IMR-90 (cell line): ENCODE measurements around the gene CTIF. TPM values are rescaled to one million over a fixed set of nuclear protein-coding genes. Genes with fewer than 3 reads are reported as not detected.

Experiments used
- ATAC-seq: fragments of 200-7000 bp; cut with Tn5 transposase; 2 replicates; pipeline ENCODE4 v1.9.1; 2020; ENCODE audit warnings: low read depth, mild to moderate bottlenecking, moderate library complexity
- BruUV-seq: library from RNA; stranded (reverse); fragments of 400-500 nt; replicated peaks from 2 replicates; lab custom pipeline; 2021; lab: Mats Ljungman, UMichigan
- CTCF ChIA-PET: fragments of 300-600 bp; formaldehyde crosslinking; extraction: SDS; loops from one replicate; lab custom pipeline; 2021; ENCODE audit warnings: antibody characterized with exemption; lab: Yijun Ruan, JAX
- POLR2A ChIA-PET: fragments of 300-600 bp; sonication (Branson Sonifier 250); formaldehyde crosslinking; loops from one replicate; lab custom pipeline; 2022; ENCODE audit warnings: antibody characterized with exemption; ENCODE audit not compliant: unreplicated experiment; lab: Charles Lee
- DNase-seq: peaks from one replicate; pipeline ENCODE4 v3.0.0; 2013
- H2AFZ ChIP-seq: replicated peaks from 2 replicates; pipeline ENCODE3; 2013; ENCODE audit warnings: low read length, mild to moderate bottlenecking; ENCODE audit not compliant: poor library complexity
- H2AK5ac ChIP-seq: 2 replicates; pipeline ENCODE4 v1.6.1; 2013; ENCODE audit warnings: low read depth, low read length, inconsistent platforms
- H2AK9ac ChIP-seq: replicated peaks from 2 replicates; pipeline ENCODE3; 2013; ENCODE audit warnings: mild to moderate bottlenecking, low read depth, low read length, moderate library complexity; ENCODE audit not compliant: poor library complexity
- H2BK120ac ChIP-seq: 2 replicates; pipeline ENCODE4 v1.6.1; 2013; ENCODE audit warnings: low read depth, low read length, inconsistent platforms
- H2BK15ac ChIP-seq: 3 replicates; pipeline ENCODE4 v1.6.1; 2013; ENCODE audit warnings: low read depth, low read length, inconsistent platforms
- H2BK20ac ChIP-seq: 2 replicates; pipeline ENCODE4 v1.6.1; 2013; ENCODE audit warnings: low read depth, mild to moderate bottlenecking, inconsistent platforms, low read length, moderate library complexity
- H2BK5ac ChIP-seq: 2 replicates; pipeline ENCODE4 v1.6.1; 2013; ENCODE audit warnings: mild to moderate bottlenecking, low read depth, low read length, inconsistent platforms; ENCODE audit not compliant: poor library complexity, severe bottlenecking
- H3K14ac ChIP-seq: replicated peaks from 2 replicates; pipeline ENCODE4 v1.6.1; 2013; ENCODE audit warnings: low read depth, low read length, inconsistent platforms
- H3K18ac ChIP-seq: 2 replicates; pipeline ENCODE4 v1.6.1; 2013; ENCODE audit warnings: low read depth, low read length, control low read depth
- H3K23ac ChIP-seq: 2 replicates; pipeline ENCODE4 v1.6.1; 2013; ENCODE audit warnings: low read depth, low read length, inconsistent platforms
- H3K27ac ChIP-seq: 2 replicates; pipeline ENCODE4 v1.5.1; 2013; ENCODE audit warnings: mild to moderate bottlenecking, control low read depth, low read length; ENCODE audit not compliant: insufficient read depth
- H3K27me3 ChIP-seq: 2 replicates; pipeline ENCODE4 v1.6.1; 2013; ENCODE audit warnings: low read length; ENCODE audit not compliant: control insufficient read depth, insufficient read depth
- H3K36me3 ChIP-seq: 2 replicates; pipeline ENCODE4 v1.6.1; 2013; ENCODE audit warnings: low read length, mixed read lengths; ENCODE audit not compliant: control insufficient read depth, insufficient read depth
- H3K4ac ChIP-seq: 2 replicates; pipeline ENCODE4 v1.6.1; 2013; ENCODE audit warnings: low read depth, low read length, inconsistent platforms
- H3K4me1 ChIP-seq: 2 replicates; pipeline ENCODE4 v1.6.1; 2013; ENCODE audit warnings: low read length, mixed read lengths; ENCODE audit not compliant: control insufficient read depth, insufficient read depth
- H3K4me2 ChIP-seq: 2 replicates; pipeline ENCODE4 v1.6.1; 2013; ENCODE audit warnings: low read depth, mild to moderate bottlenecking, control low read depth, low read length, moderate library complexity
- H3K4me3 ChIP-seq: 2 replicates; pipeline ENCODE4 v1.5.1; 2013; ENCODE audit warnings: low read depth, mild to moderate bottlenecking, control low read depth, low read length, moderate library complexity; ENCODE audit not compliant: insufficient read depth
- H3K56ac ChIP-seq: 2 replicates; pipeline ENCODE4 v1.6.1; 2013; ENCODE audit warnings: low read length, inconsistent platforms; ENCODE audit not compliant: insufficient read depth; ENCODE audit errors: extremely low read depth
- H3K79me1 ChIP-seq, 2 experiments: 2 replicates each; pipeline ENCODE4 v1.6.1; 2013; ENCODE audit warnings: low read length in 2 of 2, inconsistent platforms in 1 of 2, low read depth in 1 of 2
- H3K9ac ChIP-seq: 2 replicates; pipeline ENCODE4 v1.6.1; 2013; ENCODE audit warnings: low read depth, low read length, control low read depth
- H3K9me1 ChIP-seq: 2 replicates; pipeline ENCODE4 v1.6.1; 2013; ENCODE audit warnings: low read length, inconsistent platforms; ENCODE audit not compliant: insufficient read depth
- H3K9me3 ChIP-seq: 2 replicates; pipeline ENCODE4 v1.6.1; 2013; ENCODE audit warnings: low read length; ENCODE audit not compliant: control insufficient read depth, insufficient read depth
- H4K20me1 ChIP-seq: 2 replicates; pipeline ENCODE4 v1.6.1; 2013; ENCODE audit warnings: low read length, inconsistent platforms; ENCODE audit not compliant: insufficient read depth
- H4K5ac ChIP-seq: 2 replicates; pipeline ENCODE4 v1.6.1; 2013; ENCODE audit warnings: mild to moderate bottlenecking, low read depth, low read length, control low read depth
- H4K8ac ChIP-seq, 2 experiments: 2 replicates each; pipeline ENCODE4 v1.6.1; 2013; ENCODE audit warnings: low read depth in 2 of 2, low read length in 2 of 2, control low read depth in 1 of 2, inconsistent platforms in 1 of 2
- H4K91ac ChIP-seq: 2 replicates; pipeline ENCODE4 v1.6.1; 2013; ENCODE audit warnings: low read depth, low read length, inconsistent platforms; ENCODE audit not compliant: insufficient read depth
- CEBPB ChIP-seq: IDR thresholded peaks from 2 replicates; pipeline ENCODE4 v1.6.1; 2012; ENCODE audit warnings: low read depth, low read length, improper control_type of control experiment
- CHD1 ChIP-seq: IDR thresholded peaks from 2 replicates; pipeline ENCODE4 v1.6.1; 2012; ENCODE audit warnings: low read depth, low read length, improper control_type of control experiment
- ELK1 ChIP-seq: fragments of 150-350 bp; IDR thresholded peaks from 2 replicates; pipeline ENCODE4 v1.6.1; 2016; ENCODE audit warnings: low read depth, mild to moderate bottlenecking, low read length, moderate library complexity, borderline replicate concordance
- FOS ChIP-seq: fragments of 150-350 bp; IDR thresholded peaks from 2 replicates; pipeline ENCODE4 v1.6.1; 2016; ENCODE audit warnings: low read depth, low read length
- MAFK ChIP-seq: IDR thresholded peaks from 2 replicates; pipeline ENCODE4 v1.6.1; 2012; ENCODE audit warnings: low read depth, low read length, improper control_type of control experiment
- POLR2A ChIP-seq: IDR thresholded peaks from 2 replicates; pipeline ENCODE4 v1.6.1; 2012; ENCODE audit warnings: mild to moderate bottlenecking, low read depth, low read length
- RAD21 ChIP-seq: IDR thresholded peaks from 2 replicates; pipeline ENCODE4 v1.6.1; 2012; ENCODE audit warnings: low read length, improper control_type of control experiment
- RFX5 ChIP-seq: IDR thresholded peaks from 2 replicates; pipeline ENCODE4 v1.8.0; 2012; ENCODE audit warnings: low read depth, mild to moderate bottlenecking, low read length, moderate library complexity
- SMC3 ChIP-seq: fragments of 150-350 bp; IDR thresholded peaks from 2 replicates; pipeline ENCODE4 v1.6.1; 2016; ENCODE audit warnings: low read depth, mild to moderate bottlenecking, antibody characterized with exemption, low read length, moderate library complexity
- WGBS, 2 experiments: methylation state at CpG; one replicate each; pipeline versions ENCODE4 v1.1.5 to v1.1.7; 2013; ENCODE audit warnings: missing lambda C conversion rate in 2 of 2; ENCODE audit not compliant: insufficient read length in 1 of 2; ENCODE audit errors: extremely low coverage in 2 of 2; 5-methylcytosine and 5-hydroxymethylcytosine counted together
- dilution Hi-C: fragments of 300-500 bp; cut with HindIII; formaldehyde crosslinking; loops from one replicate; pipeline ENCODE4 v1.14.3; 2018; ENCODE audit warnings: low sequenced_read_pairs; ENCODE audit not compliant: unreplicated experiment
- in situ Hi-C: fragments of 300-500 bp; cut with MboI; formaldehyde crosslinking; loops from 3 replicates; pipeline ENCODE4 v1.14.3; 2019; ENCODE audit warnings: low sequenced_read_pairs, inconsistent platforms, mixed read lengths
- intact Hi-C: fragments of 100-400 bp; cut with micrococcal nuclease; formaldehyde crosslinking; loops from 2 replicates; pipeline ENCODE4 v1.10.0; 2022
- polyA plus RNA-seq, 3 experiments: library from polyadenylated mRNA; depleted of rRNA; stranded (reverse); fragments of >200 nt; gene quantifications; 2 replicates each; pipeline ENCODE4 v1.2.3, GENCODE V29; 2012; ENCODE audit warnings: low replicate concordance in 1 of 3
- total RNA-seq: library from RNA; depleted of rRNA; stranded (reverse); fragments of >200 nt; gene quantifications from 2 replicates; pipeline ENCODE4 v1.2.3, GENCODE V29; 2012
- TF ChIP-seq, protein P1 (sequence below): conservative IDR thresholded peaks from 2 replicates; pipeline ENCODE4 v1.5.1; 2012; ENCODE audit warnings: mild to moderate bottlenecking, low read depth, low read length, improper control_type of control experiment

Gene CTIF
- total and polyA plus RNA-seq, 2 of the 4 experiments (the other 2 are of a cell fraction) = 25.1 to 57.0 TPM

- ATAC-seq (no peak), DNase-seq (no peak)
- Histone ChIP-seq H2BK5ac (no peak overlapping the region), H2BK20ac (no peak overlapping the region), H4K5ac (no peak overlapping the region), H2AK9ac (peak overlapping the region; percentile 31), H3K4me1 (peaks cover 47% of the 10 kb centered on the region), H3K9me3 (no peaks in the 10 kb centered on the region), H3K14ac (0 out of 2 replicates have a peak overlapping the region, but pooled peaks have one; percentile 4), H3K18ac (no peak overlapping the region), H3K9ac (no peak overlapping the region), H3K79me1 (peaks cover 37 to 70% of the 10 kb centered on the region in 2 experiments), H3K56ac (no peak overlapping the region), H3K4me2 (no peak overlapping the region), H3K27ac (no peak overlapping the region), H2BK120ac (peak overlapping the region; percentile 54), H3K36me3 (0 out of 2 replicates have a peak, but pooled peaks cover 3% of the 10 kb centered on the region), H3K27me3 (no peaks in the 10 kb centered on the region), H4K20me1 (peaks cover 70% of the 10 kb centered on the region), H4K8ac (peak overlapping the region in 1 of 2 experiments; percentile 20; a peak in 1 of 4 replicates), H2BK15ac (peak overlapping the region; percentile 36; the same call in 1 of the 3 replicates), H2AK5ac (peak overlapping the region; percentile 37; the same call in 1 of the 2 replicates), H3K4ac (peak overlapping the region; percentile 47), H4K91ac (no peak overlapping the region), H3K4me3 (no peak overlapping the region), H2AFZ (no peak overlapping the region), H3K23ac (peak overlapping the region; percentile 83), H3K9me1 (peaks cover 48% of the 10 kb centered on the region)
- dilution Hi-C loops = no loop called here
- TF ChIP-seq SMC3 = no peak
- TF ChIP-seq CHD1 = no peak
- TF ChIP-seq FOS = no peak
- TF ChIP-seq RFX5 = no peak
- TF ChIP-seq CEBPB = no peak
- TF ChIP-seq RAD21 = no peak
- no peak for TF ChIP-seq ELK1
- 0 out of 2 replicates have a peak, but pooled peaks have one; percentile 22 for TF ChIP-seq POLR2A
- TF ChIP-seq MAFK = no peak
- TF ChIP-seq, protein P1, sequence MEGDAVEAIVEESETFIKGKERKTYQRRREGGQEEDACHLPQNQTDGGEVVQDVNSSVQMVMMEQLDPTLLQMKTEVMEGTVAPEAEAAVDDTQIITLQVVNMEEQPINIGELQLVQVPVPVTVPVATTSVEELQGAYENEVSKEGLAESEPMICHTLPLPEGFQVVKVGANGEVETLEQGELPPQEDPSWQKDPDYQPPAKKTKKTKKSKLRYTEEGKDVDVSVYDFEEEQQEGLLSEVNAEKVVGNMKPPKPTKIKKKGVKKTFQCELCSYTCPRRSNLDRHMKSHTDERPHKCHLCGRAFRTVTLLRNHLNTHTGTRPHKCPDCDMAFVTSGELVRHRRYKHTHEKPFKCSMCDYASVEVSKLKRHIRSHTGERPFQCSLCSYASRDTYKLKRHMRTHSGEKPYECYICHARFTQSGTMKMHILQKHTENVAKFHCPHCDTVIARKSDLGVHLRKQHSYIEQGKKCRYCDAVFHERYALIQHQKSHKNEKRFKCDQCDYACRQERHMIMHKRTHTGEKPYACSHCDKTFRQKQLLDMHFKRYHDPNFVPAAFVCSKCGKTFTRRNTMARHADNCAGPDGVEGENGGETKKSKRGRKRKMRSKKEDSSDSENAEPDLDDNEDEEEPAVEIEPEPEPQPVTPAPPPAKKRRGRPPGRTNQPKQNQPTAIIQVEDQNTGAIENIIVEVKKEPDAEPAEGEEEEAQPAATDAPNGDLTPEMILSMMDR = 0 out of 2 replicates have a peak, but pooled peaks have one; percentile 5
- no CpG with 5 or more reads among the region's 7 CpGs for WGBS, 2 experiments
- intact Hi-C loops = loop anchor here (5.0 kb wide), 1 partner anchor 90 kb away; no protein-coding TSS in a partner anchor
- ChIA-PET POLR2A (interaction anchor here (0.6 kb wide), 1 partner anchor 612 kb away, joined by 13 read pairs; no protein-coding TSS in a partner anchor), CTCF (interaction anchor here (0.8 kb wide), 1 partner anchor 122 kb away, joined by 3 read pairs; no protein-coding TSS in a partner anchor)
- in situ Hi-C loops = loop anchor here (25.0 kb wide), 1 partner anchor 395 kb away; no protein-coding TSS in a partner anchor
- BruUV-seq = no TSS peak
These were observed 3.8 kb downstream of the CTIF start for GRCh38 chr18:48542513-48543181.
